HEK293 (cell line): Measurements from ENCODE around the gene SLC35F3.

Experiments used
- CTCF ChIA-PET: fragments of 350-600 bp; formaldehyde crosslinking; extraction: SDS; loops from one replicate; lab custom pipeline; 2021; ENCODE audit warnings: antibody characterized with exemption; lab: Yijun Ruan, JAX
- POLR2A ChIA-PET: fragments of 300-600 bp; formaldehyde crosslinking; extraction: SDS; loops from one replicate; lab custom pipeline; 2020; ENCODE audit warnings: antibody characterized with exemption, inconsistent platforms; lab: Yijun Ruan, JAX
- H3K27ac ChIP-seq: fragments of 200-500 bp; sonication (Bioruptor generic); 2 replicates; pipeline ENCODE4 v1.5.1; 2014; ENCODE audit warnings: low read depth, low read length, control low read depth, inconsistent platforms; ENCODE audit errors: extremely low read depth
- H3K36me3 ChIP-seq, 2 experiments: fragments of 200-500 bp in 1 of 2; sonication (Bioruptor generic) in 1 of 2; 1 replicate in 1 of 2; 2 replicates in 1 of 2; pipeline ENCODE4 v1.5.1; 2014 to 2017; ENCODE audit warnings: inconsistent platforms in 2 of 2, low read length in 2 of 2; ENCODE audit not compliant: control insufficient read depth in 2 of 2, insufficient read depth in 1 of 2
- H3K4me1 ChIP-seq: fragments of 200-500 bp; sonication (Bioruptor generic); 2 replicates; pipeline ENCODE4 v1.5.1; 2014; ENCODE audit warnings: mild to moderate bottlenecking, low read length, inconsistent platforms; ENCODE audit not compliant: control insufficient read depth, insufficient read depth
- H3K4me3 ChIP-seq: 2 replicates; pipeline ENCODE4 v1.5.1; 2011; ENCODE audit warnings: low read depth, mild to moderate bottlenecking, control low read depth, low read length, moderate library complexity
- H3K9me3 ChIP-seq: fragments of 200-500 bp; sonication (Bioruptor generic); 2 replicates; pipeline ENCODE4 v1.5.1; 2014; ENCODE audit warnings: low read depth, low read length, inconsistent platforms; ENCODE audit not compliant: control insufficient read depth, insufficient read depth
- KLF1 ChIP-seq: fragments of 450-650 bp; formaldehyde crosslinking; IDR thresholded peaks from 2 replicates; pipeline ENCODE4 v1.5.1; 2016; ENCODE audit warnings: missing biosample characterization, missing genetic modification characterization
- MZF1 ChIP-seq: fragments of 450-650 bp; formaldehyde crosslinking; IDR thresholded peaks from 2 replicates; pipeline ENCODE4 v1.5.1; 2017; ENCODE audit warnings: missing biosample characterization, missing genetic modification characterization, borderline replicate concordance
- OSR2 ChIP-seq: fragments of 450-650 bp; formaldehyde crosslinking; IDR thresholded peaks from 2 replicates; pipeline ENCODE4 v1.5.1; 2016; ENCODE audit warnings: missing biosample characterization, missing genetic modification characterization
- SP3 ChIP-seq: fragments of 450-650 bp; formaldehyde crosslinking; IDR thresholded peaks from 2 replicates; pipeline ENCODE4 v1.5.1; 2016; ENCODE audit warnings: missing biosample characterization, missing genetic modification characterization
- WT1 ChIP-seq: fragments of 450-650 bp; formaldehyde crosslinking; IDR thresholded peaks from 2 replicates; pipeline ENCODE4 v1.5.1; 2016; ENCODE audit warnings: missing biosample characterization, missing genetic modification characterization
- ZNF114 ChIP-seq: fragments of 450-650 bp; formaldehyde crosslinking; IDR thresholded peaks from 2 replicates; pipeline ENCODE4 v1.5.0; 2017; ENCODE audit warnings: missing biosample characterization, missing genetic modification characterization
- ZNF174 ChIP-seq: fragments of 450-650 bp; formaldehyde crosslinking; IDR thresholded peaks from 2 replicates; pipeline ENCODE4 v1.5.0; 2017; ENCODE audit warnings: missing biosample characterization, mild to moderate bottlenecking, missing genetic modification characterization
- ZNF24 ChIP-seq: fragments of 450-650 bp; formaldehyde crosslinking; IDR thresholded peaks from 2 replicates; pipeline ENCODE4 v1.5.1; 2016; ENCODE audit warnings: missing biosample characterization, missing genetic modification characterization
- ZNF335 ChIP-seq: fragments of 450-650 bp; formaldehyde crosslinking; conservative IDR thresholded peaks from 2 replicates; pipeline ENCODE4 v1.5.1; 2016; ENCODE audit warnings: missing biosample characterization, missing genetic modification characterization
- ZNF354C ChIP-seq: fragments of 450-650 bp; formaldehyde crosslinking; IDR thresholded peaks from 2 replicates; pipeline ENCODE4 v1.5.1; 2016; ENCODE audit warnings: missing biosample characterization, missing genetic modification characterization, low read depth, borderline replicate concordance
- ZNF426 ChIP-seq: fragments of 450-650 bp; formaldehyde crosslinking; IDR thresholded peaks from 2 replicates; pipeline ENCODE4 v1.5.1; 2017; ENCODE audit warnings: missing biosample characterization, missing genetic modification characterization, mild to moderate bottlenecking, inconsistent platforms, moderate library complexity
- ZNF449 ChIP-seq: fragments of 450-650 bp; formaldehyde crosslinking; IDR thresholded peaks from 2 replicates; pipeline ENCODE4 v1.5.1; 2017; ENCODE audit warnings: missing biosample characterization, mild to moderate bottlenecking, missing genetic modification characterization, moderate library complexity
- ZNF48 ChIP-seq: fragments of 450-650 bp; formaldehyde crosslinking; IDR thresholded peaks from 2 replicates; pipeline ENCODE4 v1.5.1; 2016; ENCODE audit warnings: missing biosample characterization, missing genetic modification characterization
- ZNF488 ChIP-seq: fragments of 450-650 bp; formaldehyde crosslinking; IDR thresholded peaks from 2 replicates; pipeline ENCODE4 v1.5.1; 2016; ENCODE audit warnings: missing biosample characterization, missing genetic modification characterization
- ZNF518A ChIP-seq: fragments of 450-650 bp; formaldehyde crosslinking; conservative IDR thresholded peaks from 2 replicates; pipeline ENCODE4 v1.5.1; 2016; ENCODE audit warnings: low read depth, missing biosample characterization, missing genetic modification characterization
- ZNF521 ChIP-seq: fragments of 450-650 bp; formaldehyde crosslinking; IDR thresholded peaks from 2 replicates; pipeline ENCODE4 v1.5.1; 2017; ENCODE audit warnings: missing biosample characterization, mild to moderate bottlenecking, missing genetic modification characterization
- ZNF544 ChIP-seq: fragments of 450-650 bp; formaldehyde crosslinking; IDR thresholded peaks from 2 replicates; pipeline ENCODE4 v1.5.0; 2017; ENCODE audit warnings: missing biosample characterization, missing genetic modification characterization
- ZNF580 ChIP-seq: fragments of 450-650 bp; formaldehyde crosslinking; IDR thresholded peaks from 2 replicates; pipeline ENCODE4 v1.5.1; 2016; ENCODE audit warnings: missing biosample characterization, missing genetic modification characterization
- ZNF585B ChIP-seq: fragments of 450-650 bp; formaldehyde crosslinking; IDR thresholded peaks from 2 replicates; pipeline ENCODE4 v1.5.1; 2016; ENCODE audit warnings: missing biosample characterization, missing genetic modification characterization
- ZNF600 ChIP-seq: fragments of 450-650 bp; formaldehyde crosslinking; IDR thresholded peaks from 2 replicates; pipeline ENCODE4 v1.5.1; 2016; ENCODE audit warnings: missing biosample characterization, missing genetic modification characterization
- ZNF626 ChIP-seq: fragments of 450-650 bp; sonication (Bioruptor Pico); formaldehyde crosslinking; IDR thresholded peaks from 2 replicates; pipeline ENCODE4 v1.5.1; 2018; ENCODE audit warnings: missing biosample characterization, missing genetic modification characterization, inconsistent platforms
- ZNF701 ChIP-seq: fragments of 450-650 bp; formaldehyde crosslinking; IDR thresholded peaks from 2 replicates; pipeline ENCODE4 v1.5.1; 2016; ENCODE audit warnings: missing biosample characterization, missing genetic modification characterization
- ZNF747 ChIP-seq: fragments of 450-650 bp; formaldehyde crosslinking; IDR thresholded peaks from 2 replicates; pipeline ENCODE4 v1.5.1; 2016; ENCODE audit warnings: missing biosample characterization, missing genetic modification characterization
- ZSCAN16 ChIP-seq: fragments of 450-650 bp; formaldehyde crosslinking; IDR thresholded peaks from 2 replicates; pipeline ENCODE4 v1.5.1; 2016; ENCODE audit warnings: missing biosample characterization, missing genetic modification characterization
- ZSCAN5A ChIP-seq: fragments of 450-650 bp; formaldehyde crosslinking; IDR thresholded peaks from 2 replicates; pipeline ENCODE4 v1.5.1; 2016; ENCODE audit warnings: missing biosample characterization, missing genetic modification characterization

The SLC35F3 gene

GRCh38 chr1:234132795-234133194 is 228.3 kb downstream of the SLC35F3 start:
- Histone ChIP-seq H3K36me3 (no peaks in the 10 kb centered on the region), H3K4me1 (no peaks in the 10 kb centered on the region), H3K27ac (no peak overlapping the region)
- POLR2A ChIA-PET: no interaction called here
- TF ChIP-seq OSR2 (tag by site-specific recombination): no peak
- no peak for TF ChIP-seq ZNF518A
- TF ChIP-seq ZNF544 (tag by site-specific recombination): no peak
- no peak for TF ChIP-seq ZNF747 (tag by site-specific recombination)
- TF ChIP-seq ZSCAN5A: no peak
- TF ChIP-seq ZNF48: no peak
- TF ChIP-seq ZNF114 (tag by site-specific recombination): no peak
- TF ChIP-seq WT1 (tag by site-specific recombination): no peak
- TF ChIP-seq ZNF174 (tag by site-specific recombination): no peak
- no peak for TF ChIP-seq ZNF426 (tag by site-specific recombination)
- TF ChIP-seq ZNF24 (tag by site-specific recombination): no peak
- no peak for TF ChIP-seq ZNF335 (tag by site-specific recombination)
- no peak for TF ChIP-seq SP3 (tag by site-specific recombination)
- no peak for TF ChIP-seq ZNF488 (tag by site-specific recombination)
- no peak for TF ChIP-seq ZNF585B (tag by site-specific recombination)
- TF ChIP-seq KLF1: no peak
- TF ChIP-seq ZNF701: no peak
- no peak for TF ChIP-seq ZNF580 (tag by site-specific recombination)
- TF ChIP-seq, all 188 proteins: peak for 0
- CTCF ChIA-PET: interaction anchor here (0.6 to 5.5 kb wide), 9 partner anchors 7 to 887 kb away, joined by 3 to 34 read pairs (median 4); no protein-coding TSS in a partner anchor
- Histone ChIP-seq H3K9me3 (no peaks in the 10 kb centered on the region), H3K4me3 (no peak overlapping the region)

- Histone ChIP-seq H3K9me3 (no peaks in the 10 kb centered on the region), H3K4me3 (no peak overlapping the region), H3K27ac (no peak overlapping the region), H3K4me1 (no peaks in the 10 kb centered on the region), H3K36me3 (no peaks in the 10 kb centered on the region)
- ChIA-PET POLR2A (no interaction called here), CTCF (interaction anchor here (0.7 to 5.5 kb wide), 4 partner anchors 9 to 192 kb away, joined by 3 to 34 read pairs (median 3); no protein-coding TSS in a partner anchor)
- TF ChIP-seq ZSCAN16 (tag by site-specific recombination) (no peak), ZNF354C (tag by site-specific recombination) (no peak), ZNF600 (tag by site-specific recombination) (no peak), ZNF626 (tag by site-specific recombination) (no peak), ZNF521 (tag by site-specific recombination) (no peak), ZNF449 (tag by site-specific recombination) (no peak), MZF1 (tag by site-specific recombination) (no peak)
Observed at GRCh38 chr1:234134878-234135277, 230.4 kb downstream of the SLC35F3 start.
